H1 (cell line): ENCODE measurements around the gene PLBD1. TPM values are rescaled to one million over a fixed set of nuclear protein-coding genes. Genes with fewer than 3 reads are reported as not detected.

Source experiments
- CTCF ChIA-PET: fragments of 300-600 bp; sonication (Branson Sonifier 250); formaldehyde crosslinking; loops from one replicate; lab custom pipeline; 2021; ENCODE audit not compliant: partially characterized antibody; lab: Charles Lee
- POLR2A ChIA-PET: fragments of 300-600 bp; sonication (Branson Sonifier 250); formaldehyde crosslinking; loops from one replicate; lab custom pipeline; 2021; ENCODE audit warnings: inconsistent platforms; ENCODE audit not compliant: partially characterized antibody; lab: Charles Lee
- DNase-seq, 2 experiments: peaks; one replicate each; pipeline versions ENCODE4 v3.0.0 to v3.0.0-alpha.2; 2010 to 2022; ENCODE audit warnings: low spot score in 2 of 2, low read depth in 1 of 2, mixed read lengths in 1 of 2
- FAIRE-seq: peaks from 2 replicates; lab custom pipeline; 2011; peaks lifted over from hg19 to GRCh38; lab: Jason Lieb, UNC
- H2AFZ ChIP-seq: 2 replicates; pipeline ENCODE4 v1.8.1; 2012; ENCODE audit warnings: low read length, inconsistent platforms
- H2AK5ac ChIP-seq: 2 replicates; pipeline ENCODE4 v1.6.1; 2013; ENCODE audit warnings: low read depth, low read length
- H2BK120ac ChIP-seq: replicated peaks from 2 replicates; pipeline ENCODE3; 2013; ENCODE audit warnings: low read depth, low read length, inconsistent platforms
- H2BK12ac ChIP-seq: 2 replicates; pipeline ENCODE4 v1.6.1; 2013; ENCODE audit warnings: low read depth, low read length
- H2BK15ac ChIP-seq: 2 replicates; pipeline ENCODE4 v1.6.1; 2013; ENCODE audit warnings: low read length
- H2BK20ac ChIP-seq: 2 replicates; pipeline ENCODE4 v1.6.1; 2013; ENCODE audit warnings: low read length
- H2BK5ac ChIP-seq: 2 replicates; pipeline ENCODE4 v1.6.1; 2013; ENCODE audit warnings: low read depth, low read length
- H3K14ac ChIP-seq: 2 replicates; pipeline ENCODE4 v1.6.1; 2013; ENCODE audit warnings: inconsistent platforms; ENCODE audit not compliant: insufficient read length
- H3K18ac ChIP-seq: 2 replicates; pipeline ENCODE4 v1.6.1; 2013; ENCODE audit warnings: low read length; ENCODE audit errors: extremely low read depth
- H3K23ac ChIP-seq: 2 replicates; pipeline ENCODE4 v1.6.1; 2013; ENCODE audit warnings: inconsistent platforms; ENCODE audit not compliant: insufficient read length
- H3K23me2 ChIP-seq: 2 replicates; pipeline ENCODE4 v1.6.1; 2013; ENCODE audit warnings: low read depth, low read length
- H3K27ac ChIP-seq: 2 replicates; pipeline ENCODE4 v1.6.1; 2011; ENCODE audit warnings: low read depth, low read length, inconsistent platforms
- H3K27me3 ChIP-seq, 4 experiments: replicated peaks in 1 of 4; 1 replicate in 1 of 4; 2 replicates in 3 of 4; pipeline versions ENCODE4 v1.6.1 to v1.8.1; 2011 to 2013; ENCODE audit warnings: low read length in 3 of 4, mild to moderate bottlenecking in 3 of 4, inconsistent platforms in 2 of 4, mixed read lengths in 2 of 4, moderate library complexity in 1 of 4; ENCODE audit not compliant: control insufficient read depth in 3 of 4, insufficient read depth in 3 of 4; ENCODE audit errors: extremely low read depth in 1 of 4
- H3K36me3 ChIP-seq, 4 experiments: 2 replicates each; pipeline versions ENCODE4 v1.6.1 to v1.8.1; 2011 to 2013; ENCODE audit warnings: mild to moderate bottlenecking in 4 of 4, low read length in 3 of 4, moderate library complexity in 2 of 4, control low read depth in 1 of 4, inconsistent platforms in 1 of 4; ENCODE audit not compliant: insufficient read depth in 4 of 4, control insufficient read depth in 2 of 4
- H3K4ac ChIP-seq: replicated peaks from 2 replicates; pipeline ENCODE3; 2013; ENCODE audit warnings: low read length, low read depth, mixed read lengths, inconsistent platforms; ENCODE audit not compliant: insufficient read length
- H3K4me1 ChIP-seq, 4 experiments: replicated peaks in 1 of 4; 1 replicate in 1 of 4; 2 replicates in 3 of 4; pipeline versions ENCODE4 v1.6.1 to v1.8.1; 2011 to 2013; ENCODE audit warnings: low read length in 3 of 4, inconsistent platforms in 2 of 4, mixed read lengths in 1 of 4; ENCODE audit not compliant: insufficient read depth in 4 of 4, control insufficient read depth in 3 of 4
- H3K4me2 ChIP-seq, 2 experiments: 2 replicates each; pipeline versions ENCODE4 v1.6.1 to v1.8.1; 2011 to 2013; ENCODE audit warnings: low read depth in 2 of 2, low read length in 2 of 2, control low read depth in 1 of 2, inconsistent platforms in 1 of 2, mild to moderate bottlenecking in 1 of 2; ENCODE audit not compliant: insufficient read depth in 1 of 2
- H3K4me3 ChIP-seq, 4 experiments: fragments of 200-600, 300-600 bp in 1 of 4; sonication (generic), shearing (Covaris generic), sonication (Bioruptor Twin) in 1 of 4; 2 replicates each; pipeline versions ENCODE4 v1.5.1 to v1.8.1; 2011 to 2016; ENCODE audit warnings: low read length in 4 of 4, low read depth in 3 of 4, control low read depth in 2 of 4, inconsistent platforms in 2 of 4, mild to moderate bottlenecking in 2 of 4, mixed read lengths in 1 of 4, moderate library complexity in 1 of 4; ENCODE audit not compliant: insufficient read depth in 2 of 4; ENCODE audit errors: extremely low read depth in 1 of 4
- H3K56ac ChIP-seq: replicated peaks from 2 replicates; pipeline ENCODE3; 2013; ENCODE audit warnings: low read depth, mild to moderate bottlenecking, mixed read lengths, low read length, inconsistent platforms; ENCODE audit not compliant: insufficient read length
- H3K79me1 ChIP-seq: 2 replicates; pipeline ENCODE4 v1.6.1; 2013; ENCODE audit warnings: low read depth, low read length, control low read depth
- H3K79me2 ChIP-seq, 2 experiments: 2 replicates each; pipeline versions ENCODE4 v1.6.1 to v1.8.1; 2012 to 2013; ENCODE audit warnings: low read length in 2 of 2, mild to moderate bottlenecking in 2 of 2, inconsistent platforms in 1 of 2; ENCODE audit not compliant: insufficient read depth in 2 of 2, control insufficient read depth in 1 of 2
- H3K9ac ChIP-seq, 4 experiments: replicated peaks in 1 of 4; 1 replicate in 1 of 4; 2 replicates in 3 of 4; pipeline versions ENCODE4 v1.6.1 to v1.8.1; 2011 to 2013; ENCODE audit warnings: low read depth in 3 of 4, low read length in 3 of 4, control low read depth in 2 of 4, mild to moderate bottlenecking in 2 of 4, moderate library complexity in 2 of 4, inconsistent platforms in 1 of 4; ENCODE audit errors: extremely low read depth in 1 of 4
- H3K9me3 ChIP-seq, 2 experiments: 2 replicates each; pipeline versions ENCODE4 v1.6.1 to v1.8.1; 2012 to 2013; ENCODE audit warnings: mild to moderate bottlenecking in 2 of 2, moderate library complexity in 2 of 2, control low read depth in 1 of 2, inconsistent platforms in 1 of 2, low read depth in 1 of 2, low read length in 1 of 2, mixed read lengths in 1 of 2; ENCODE audit not compliant: insufficient read depth in 2 of 2
- H4K20me1 ChIP-seq, 2 experiments: replicated peaks in 1 of 2; 2 replicates each; pipeline versions ENCODE3 to v1.8.1; 2011 to 2013; ENCODE audit warnings: inconsistent platforms in 2 of 2, low read length in 2 of 2, mild to moderate bottlenecking in 1 of 2; ENCODE audit not compliant: insufficient read depth in 2 of 2, control insufficient read depth in 1 of 2
- H4K5ac ChIP-seq: 2 replicates; pipeline ENCODE4 v1.6.1; 2013; ENCODE audit warnings: low read length, low read depth, mixed read lengths, inconsistent platforms; ENCODE audit not compliant: insufficient read length
- H4K8ac ChIP-seq: 2 replicates; pipeline ENCODE4 v1.8.0; 2013; ENCODE audit warnings: mild to moderate bottlenecking, moderate library complexity, low read length, inconsistent platforms; ENCODE audit not compliant: insufficient read depth; ENCODE audit errors: extremely low read depth
- H4K91ac ChIP-seq: replicated peaks from 2 replicates; pipeline ENCODE3; 2013; ENCODE audit warnings: low read length, mixed read lengths, inconsistent platforms; ENCODE audit not compliant: insufficient read length
- FOSL1 ChIP-seq: IDR thresholded peaks from 2 replicates; pipeline ENCODE4 v1.6.1; 2011; ENCODE audit warnings: mild to moderate bottlenecking, low read depth, low read length, moderate library complexity; ENCODE audit not compliant: insufficient read depth
- NANOG ChIP-seq: IDR thresholded peaks from 2 replicates; pipeline ENCODE4 v1.6.1; 2011; ENCODE audit warnings: low read length, low read depth, mild to moderate bottlenecking, inconsistent platforms; ENCODE audit not compliant: insufficient read depth, poor library complexity, severe bottlenecking
- SAP30 ChIP-seq: fragments of 300-600 bp; sonication (generic); IDR thresholded peaks from 2 replicates; pipeline ENCODE4 v1.7.1; 2012; ENCODE audit warnings: low read length, moderate library complexity, mild to moderate bottlenecking, inconsistent platforms; ENCODE audit not compliant: insufficient read depth, insufficient replicate concordance
- SP1 ChIP-seq: IDR thresholded peaks from 2 replicates; pipeline ENCODE4 v1.6.1; 2011; ENCODE audit warnings: low read depth, low read length
- WGBS, 2 experiments: shearing (Covaris generic) in 1 of 2; methylation state at CpG; one replicate each; pipeline versions ENCODE4 v1.1.6 to v1.1.7; 2013 to 2015; ENCODE audit warnings: low lambda C conversion rate in 2 of 2, mixed read lengths in 2 of 2, inconsistent platforms in 1 of 2, low coverage in 1 of 2, missing lambda C conversion rate in 1 of 2; ENCODE audit not compliant: insufficient replicate concordance in 2 of 2, insufficient coverage in 1 of 2, insufficient read length in 1 of 2; ENCODE audit errors: extremely low coverage in 1 of 2, missing lambda C conversion rate in 1 of 2; 5-methylcytosine and 5-hydroxymethylcytosine counted together
- polyA plus RNA-seq, 7 experiments: library from polyadenylated mRNA; depleted of rRNA in 3 of 7; stranded (reverse) in 5 of 7; unstranded in 2 of 7; fragments of >200 nt in 5 of 7; fragments of 200-250 nt in 2 of 7; gene quantifications; 1 replicate in 5 of 7; 2 replicates in 1 of 7; 4 replicates in 1 of 7; pipeline versions ENCODE4 v1.2.1 to v1.2.3, GENCODE V29; 2011 to 2013; ENCODE audit warnings: missing spikeins in 2 of 7, mixed read lengths in 2 of 7
- total RNA-seq: library from RNA; stranded (reverse); fragmentation: NEBNext Ultra II Directional; extraction: Animal tissue kit (Norgen Biotek cat#: 25700); gene quantifications from 2 replicates; pipeline ENCODE4 v1.2.1, GENCODE V29; 2021

The PLBD1 gene
- total and polyA plus RNA-seq, 2 of the 8 experiments (the other 6 are each of a cell fraction or from before 2014, with no cell fraction given), result 6.3 to 12.3 TPM

DNA sequence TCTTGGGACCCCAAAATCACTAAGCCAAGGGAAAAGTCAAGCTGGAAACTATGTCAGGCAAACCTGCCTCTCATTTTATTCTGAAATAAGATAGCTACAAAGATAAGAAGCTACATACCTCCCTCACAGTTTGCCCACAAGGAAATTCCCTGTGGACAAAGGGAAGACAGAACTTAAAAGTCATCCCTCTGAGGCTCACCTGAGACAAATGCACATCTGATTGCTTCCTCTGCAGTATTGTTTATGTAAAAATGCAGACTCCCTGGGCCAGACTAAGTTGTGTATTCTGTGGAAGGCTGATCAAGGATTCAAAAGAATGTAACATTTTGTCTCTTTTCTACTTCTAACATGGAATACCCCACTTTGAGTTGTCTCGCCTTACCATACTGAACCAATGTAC, 2.5 kb upstream of the PLBD1 start:
- TF ChIP-seq SP1, result no peak
- no peak for TF ChIP-seq SAP30
- no peak for TF ChIP-seq NANOG
- TF ChIP-seq FOSL1, result no peak
- TF ChIP-seq, all 59 proteins: peak for 0
- no peak for DNase-seq
- peaks cover 0 to 3% (median 0%) of the 10 kb centered on the region in 4 experiments; a peak in 2 of 7 replicates for H3K4me1 ChIP-seq
- no peak overlapping the region for H3K23ac ChIP-seq
- no peak overlapping the region for H2BK20ac ChIP-seq
- H4K8ac ChIP-seq, result no peak overlapping the region
- no peak overlapping the region for H3K14ac ChIP-seq
- no peak overlapping the region for H3K4ac ChIP-seq
- H2BK5ac ChIP-seq, result no peak overlapping the region
- no peak overlapping the region for H4K91ac ChIP-seq
- no peaks in the 10 kb centered on the region for H4K20me1 ChIP-seq
- no peak overlapping the region for H4K5ac ChIP-seq
- no peak for FAIRE-seq
- H2AFZ ChIP-seq, result no peak overlapping the region
- no peak overlapping the region for H3K27ac ChIP-seq
- H3K4me2 ChIP-seq, result no peak overlapping the region
- H3K27me3 ChIP-seq, result peaks cover 0 to 5% (median 1%) of the 10 kb centered on the region in 4 experiments; a peak in 3 of 7 replicates
- H3K4me3 ChIP-seq, result no peak overlapping the region
- no peaks in the 10 kb centered on the region; the same call in 1 of the 2 replicates for H3K79me1 ChIP-seq
- H3K23me2 ChIP-seq, result peaks cover 11% of the 10 kb centered on the region; the same call in 1 of the 2 replicates
- 94% methylated on average over 1 of the region's 1 CpG; no CpG with 5 or more reads in 1 of the 2 experiments for WGBS, 2 experiments
- H2BK12ac ChIP-seq, result no peak overlapping the region
- POLR2A ChIA-PET, result no interaction called here
- H2BK120ac ChIP-seq, result no peak overlapping the region
- no peaks in the 10 kb centered on the region for H3K36me3 ChIP-seq
- no peaks in the 10 kb centered on the region for H3K79me2 ChIP-seq
- H3K9ac ChIP-seq, result no peak overlapping the region
- no peaks in the 10 kb centered on the region for H3K9me3 ChIP-seq
- no peak overlapping the region for H2BK15ac ChIP-seq
- H3K56ac ChIP-seq, result no peak overlapping the region
- no peak overlapping the region for H3K18ac ChIP-seq
- no peak overlapping the region for H2AK5ac ChIP-seq
- CTCF ChIA-PET, result interaction anchor here (0.9 to 3.4 kb wide), 5 partner anchors 11 to 96 kb away, joined by 3 to 24 read pairs (median 8); no protein-coding TSS in a partner anchor
